ENCODE results near the gene FAM13A. TPM values are rescaled to one million over a fixed set of nuclear protein-coding genes. Genes with fewer than 3 reads are reported as not detected.

Gene FAM13A
- total and polyA plus RNA-seq, 2 of the 13 experiments (the other 11 are each of a cell fraction or from before 2014, with no cell fraction given), result 1.2 to 36.2 TPM

DNA sequence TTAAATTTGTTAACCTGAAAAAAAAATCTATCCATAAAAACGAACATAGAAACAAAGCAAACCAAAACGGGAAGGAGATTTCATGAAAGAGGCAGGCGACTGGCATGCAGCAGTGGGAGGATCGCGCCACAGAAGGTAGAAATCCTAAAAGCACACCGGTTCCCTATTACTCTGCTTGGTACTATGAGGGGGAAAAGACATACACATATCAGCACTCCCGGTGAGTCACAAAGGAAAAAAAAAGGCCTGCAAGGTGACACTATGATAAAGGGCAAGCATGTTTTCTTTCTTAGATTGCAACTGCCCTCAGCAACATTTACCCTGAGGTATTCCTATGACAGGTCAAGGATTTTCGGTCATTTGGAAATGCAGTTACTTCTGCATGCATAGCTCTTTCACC, 298.7 kb downstream of the FAM13A start (continued):
- TF ChIP-seq, protein P1, sequence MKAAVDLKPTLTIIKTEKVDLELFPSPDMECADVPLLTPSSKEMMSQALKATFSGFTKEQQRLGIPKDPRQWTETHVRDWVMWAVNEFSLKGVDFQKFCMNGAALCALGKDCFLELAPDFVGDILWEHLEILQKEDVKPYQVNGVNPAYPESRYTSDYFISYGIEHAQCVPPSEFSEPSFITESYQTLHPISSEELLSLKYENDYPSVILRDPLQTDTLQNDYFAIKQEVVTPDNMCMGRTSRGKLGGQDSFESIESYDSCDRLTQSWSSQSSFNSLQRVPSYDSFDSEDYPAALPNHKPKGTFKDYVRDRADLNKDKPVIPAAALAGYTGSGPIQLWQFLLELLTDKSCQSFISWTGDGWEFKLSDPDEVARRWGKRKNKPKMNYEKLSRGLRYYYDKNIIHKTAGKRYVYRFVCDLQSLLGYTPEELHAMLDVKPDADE (CRISPR knock-in tag; IDR thresholded peaks at IDR 0.05), result no peak
- TF ChIP-seq ZNF749 (CRISPR knock-in tag; IDR thresholded peaks at IDR 0.05; ENCODE audit: borderline replicate concordance) (no peak), JDP2 (CRISPR knock-in tag; IDR thresholded peaks at IDR 0.05; ENCODE audit: borderline replicate concordance) (no peak), XBP1 (CRISPR knock-in tag; IDR thresholded peaks at IDR 0.05) (no peak), ZNF75D (CRISPR knock-in tag; IDR thresholded peaks at IDR 0.05; ENCODE audit: borderline replicate concordance) (no peak), SCMH1 (CRISPR knock-in tag; IDR thresholded peaks at IDR 0.05; ENCODE audit: borderline replicate concordance) (no peak)
- TF ChIP-seq, protein P2, sequence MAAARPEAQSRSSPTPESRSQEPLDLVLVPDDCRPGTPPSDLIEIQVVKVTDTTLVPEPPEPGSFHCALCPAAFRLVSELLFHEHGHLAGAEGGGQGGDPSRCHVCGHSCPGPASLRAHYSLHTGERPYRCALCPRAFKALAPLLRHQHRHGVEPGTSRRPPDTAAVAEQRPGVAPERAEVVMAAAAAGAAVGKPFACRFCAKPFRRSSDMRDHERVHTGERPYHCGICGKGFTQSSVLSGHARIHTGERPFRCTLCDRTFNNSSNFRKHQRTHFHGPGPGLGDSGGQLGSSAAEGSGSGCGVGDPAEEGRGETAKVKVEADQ (CRISPR knock-in tag; IDR thresholded peaks at IDR 0.05; ENCODE audit: borderline replicate concordance), result no peak
- TF ChIP-seq, protein P3, sequence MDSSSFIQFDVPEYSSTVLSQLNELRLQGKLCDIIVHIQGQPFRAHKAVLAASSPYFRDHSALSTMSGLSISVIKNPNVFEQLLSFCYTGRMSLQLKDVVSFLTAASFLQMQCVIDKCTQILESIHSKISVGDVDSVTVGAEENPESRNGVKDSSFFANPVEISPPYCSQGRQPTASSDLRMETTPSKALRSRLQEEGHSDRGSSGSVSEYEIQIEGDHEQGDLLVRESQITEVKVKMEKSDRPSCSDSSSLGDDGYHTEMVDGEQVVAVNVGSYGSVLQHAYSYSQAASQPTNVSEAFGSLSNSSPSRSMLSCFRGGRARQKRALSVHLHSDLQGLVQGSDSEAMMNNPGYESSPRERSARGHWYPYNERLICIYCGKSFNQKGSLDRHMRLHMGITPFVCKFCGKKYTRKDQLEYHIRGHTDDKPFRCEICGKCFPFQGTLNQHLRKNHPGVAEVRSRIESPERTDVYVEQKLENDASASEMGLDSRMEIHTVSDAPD (CRISPR knock-in tag; IDR thresholded peaks at IDR 0.05), result no peak
- TF ChIP-seq, protein P4, sequence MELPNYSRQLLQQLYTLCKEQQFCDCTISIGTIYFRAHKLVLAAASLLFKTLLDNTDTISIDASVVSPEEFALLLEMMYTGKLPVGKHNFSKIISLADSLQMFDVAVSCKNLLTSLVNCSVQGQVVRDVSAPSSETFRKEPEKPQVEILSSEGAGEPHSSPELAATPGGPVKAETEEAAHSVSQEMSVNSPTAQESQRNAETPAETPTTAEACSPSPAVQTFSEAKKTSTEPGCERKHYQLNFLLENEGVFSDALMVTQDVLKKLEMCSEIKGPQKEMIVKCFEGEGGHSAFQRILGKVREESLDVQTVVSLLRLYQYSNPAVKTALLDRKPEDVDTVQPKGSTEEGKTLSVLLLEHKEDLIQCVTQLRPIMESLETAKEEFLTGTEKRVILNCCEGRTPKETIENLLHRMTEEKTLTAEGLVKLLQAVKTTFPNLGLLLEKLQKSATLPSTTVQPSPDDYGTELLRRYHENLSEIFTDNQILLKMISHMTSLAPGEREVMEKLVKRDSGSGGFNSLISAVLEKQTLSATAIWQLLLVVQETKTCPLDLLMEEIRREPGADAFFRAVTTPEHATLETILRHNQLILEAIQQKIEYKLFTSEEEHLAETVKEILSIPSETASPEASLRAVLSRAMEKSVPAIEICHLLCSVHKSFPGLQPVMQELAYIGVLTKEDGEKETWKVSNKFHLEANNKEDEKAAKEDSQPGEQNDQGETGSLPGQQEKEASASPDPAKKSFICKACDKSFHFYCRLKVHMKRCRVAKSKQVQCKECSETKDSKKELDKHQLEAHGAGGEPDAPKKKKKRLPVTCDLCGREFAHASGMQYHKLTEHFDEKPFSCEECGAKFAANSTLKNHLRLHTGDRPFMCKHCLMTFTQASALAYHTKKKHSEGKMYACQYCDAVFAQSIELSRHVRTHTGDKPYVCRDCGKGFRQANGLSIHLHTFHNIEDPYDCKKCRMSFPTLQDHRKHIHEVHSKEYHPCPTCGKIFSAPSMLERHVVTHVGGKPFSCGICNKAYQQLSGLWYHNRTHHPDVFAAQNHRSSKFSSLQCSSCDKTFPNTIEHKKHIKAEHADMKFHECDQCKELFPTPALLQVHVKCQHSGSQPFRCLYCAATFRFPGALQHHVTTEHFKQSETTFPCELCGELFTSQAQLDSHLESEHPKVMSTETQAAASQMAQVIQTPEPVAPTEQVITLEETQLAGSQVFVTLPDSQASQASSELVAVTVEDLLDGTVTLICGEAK (IDR thresholded peaks at IDR 0.05), result no peak
- TF ChIP-seq, protein P4 (CRISPR knock-in tag; IDR thresholded peaks at IDR 0.05), result no peak
